ENCODE measurements around the gene SIN3A. TPM values are rescaled to one million over a fixed set of nuclear protein-coding genes. Genes with fewer than 3 reads are reported as not detected.

Gene SIN3A
- total RNA-seq, 2 experiments from 2014 or later = 67.5 to 72.4 TPM

DNA sequence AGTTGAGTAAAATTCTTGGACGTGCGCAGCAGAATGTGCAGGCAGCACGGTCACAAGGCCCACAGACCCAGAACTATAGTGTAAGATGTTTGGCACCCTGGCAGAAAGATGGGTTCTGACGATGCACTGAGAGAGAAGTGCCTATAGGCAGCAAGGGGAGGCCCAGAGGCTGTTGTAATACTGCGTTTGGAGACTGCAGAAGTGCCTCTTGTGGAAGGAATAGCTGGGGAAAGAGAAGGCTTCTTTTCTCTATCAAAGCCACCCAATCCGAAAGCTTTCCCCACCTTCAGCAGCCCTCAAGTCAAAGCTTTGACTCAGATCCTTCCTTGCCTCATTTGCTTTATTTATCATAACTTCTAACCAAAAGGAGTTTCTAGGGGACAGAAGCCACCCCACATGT, 5.2 kb upstream of the SIN3A start:
- no peak for DNase-seq
- Mint-ChIP-seq H3K4me1 (ENCODE audit: low read depth) (peaks cover 5% of the 10 kb centered on the region), H3K9me3 (no peaks in the 10 kb centered on the region), H3K4me3 (peak overlapping the region; percentile 96), H3K27me3 (no peaks in the 10 kb centered on the region), H3K36me3 (ENCODE audit: low read depth) (peaks cover 6% of the 10 kb centered on the region), H3K27ac (peak overlapping the region; percentile 84)
- CTCF ChIA-PET = interaction anchor here (1.1 to 3.5 kb wide), 3 partner anchors 9 to 122 kb away, joined by 3 to 25 read pairs (median 5); partner anchors contain the start of genes MAN2C1 and PTPN9
- intact Hi-C loops (cut with micrococcal nuclease) = no loop called here
- TF ChIP-seq CTCF (IDR thresholded peaks at IDR 0.05) = no peak
- POLR2A ChIA-PET = interaction anchor here (1.2 to 4.1 kb wide), 4 partner anchors 9 to 89 kb away, joined by 3 to 31 read pairs (median 17); partner anchors contain the start of gene MAN2C1
- no peak for ATAC-seq

DNA sequence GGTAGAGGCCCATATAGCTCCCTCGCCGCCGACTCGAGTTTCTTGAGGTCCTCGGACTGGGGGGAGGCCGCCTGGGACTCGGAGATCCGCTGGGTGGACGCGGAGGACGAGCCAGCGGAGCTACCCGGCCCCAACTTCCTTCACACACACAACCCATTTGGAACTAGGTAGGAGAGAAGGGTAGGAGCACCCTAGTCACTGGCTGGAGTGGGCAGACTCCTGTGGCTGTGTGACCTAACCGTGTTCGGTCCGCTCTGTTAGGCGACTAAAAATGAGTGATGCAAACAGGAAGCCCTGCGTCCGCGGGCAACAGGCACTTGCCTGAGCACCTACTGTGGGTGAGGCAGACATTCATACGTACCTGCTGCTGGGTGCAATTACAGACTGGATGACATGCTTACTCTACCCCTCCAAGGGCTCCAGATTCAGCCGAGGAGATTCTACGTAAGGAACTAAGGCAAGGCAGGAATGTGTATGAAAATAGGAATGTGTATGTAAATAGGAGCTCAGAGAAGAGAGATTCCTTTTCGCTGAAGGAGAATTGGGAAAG, 4.6 kb upstream of the SIN3A start:
- ChIA-PET POLR2A (interaction anchor here (0.7 to 5.6 kb wide), 18 partner anchors 10 to 393 kb away, joined by 3 to 77 read pairs (median 4); partner anchors contain the start of genes IMP3, MAN2C1, PTPN9 and SNUPN), CTCF (interaction anchor here (0.7 to 3.5 kb wide), 5 partner anchors 8 to 185 kb away, joined by 3 to 25 read pairs (median 4); partner anchors contain the start of genes MAN2C1 and PTPN9)
- Mint-ChIP-seq H3K36me3 (ENCODE audit: low read depth) (peaks cover 6% of the 10 kb centered on the region), H3K27me3 (no peaks in the 10 kb centered on the region), H3K27ac (peak overlapping the region; percentile 84), H3K4me3 (peak overlapping the region; percentile 96), H3K4me1 (ENCODE audit: low read depth) (peaks cover 5% of the 10 kb centered on the region), H3K9me3 (no peaks in the 10 kb centered on the region)
- ATAC-seq (no peak), DNase-seq (peak; percentile 82)
- intact Hi-C loops (cut with micrococcal nuclease) = no loop called here
- no peak for TF ChIP-seq CTCF (IDR thresholded peaks at IDR 0.05)

- ChIA-PET POLR2A (interaction anchor here (0.7 to 5.6 kb wide), 20 partner anchors 10 to 393 kb away, joined by 3 to 77 read pairs (median 4); partner anchors contain the start of genes IMP3, MAN2C1, PTPN9 and SNUPN), CTCF (interaction anchor here (0.6 to 3.5 kb wide), 5 partner anchors 41 to 604 kb away, joined by 3 to 25 read pairs (median 5); partner anchors contain the start of genes MAN2C1, PTPN9 and TMEM266)
- intact Hi-C loops (cut with micrococcal nuclease) = no loop called here
- H3K4me1 Mint-ChIP-seq (ENCODE audit: low read depth) = peaks cover 5% of the 10 kb centered on the region
- peak; percentile 96 for DNase-seq
- ATAC-seq = peak; percentile 6
- no peaks in the 10 kb centered on the region for H3K27me3 Mint-ChIP-seq
- H3K36me3 Mint-ChIP-seq (ENCODE audit: low read depth) = peaks cover 6% of the 10 kb centered on the region
- H3K9me3 Mint-ChIP-seq = no peaks in the 10 kb centered on the region
- peak overlapping the region; percentile 84 for H3K27ac Mint-ChIP-seq
- peak overlapping the region; percentile 96 for H3K4me3 Mint-ChIP-seq
- no peak for TF ChIP-seq CTCF (IDR thresholded peaks at IDR 0.05)
Measured at GRCh38 chr15:75455424-75455981, 4.0 kb upstream of the SIN3A start.

DNA sequence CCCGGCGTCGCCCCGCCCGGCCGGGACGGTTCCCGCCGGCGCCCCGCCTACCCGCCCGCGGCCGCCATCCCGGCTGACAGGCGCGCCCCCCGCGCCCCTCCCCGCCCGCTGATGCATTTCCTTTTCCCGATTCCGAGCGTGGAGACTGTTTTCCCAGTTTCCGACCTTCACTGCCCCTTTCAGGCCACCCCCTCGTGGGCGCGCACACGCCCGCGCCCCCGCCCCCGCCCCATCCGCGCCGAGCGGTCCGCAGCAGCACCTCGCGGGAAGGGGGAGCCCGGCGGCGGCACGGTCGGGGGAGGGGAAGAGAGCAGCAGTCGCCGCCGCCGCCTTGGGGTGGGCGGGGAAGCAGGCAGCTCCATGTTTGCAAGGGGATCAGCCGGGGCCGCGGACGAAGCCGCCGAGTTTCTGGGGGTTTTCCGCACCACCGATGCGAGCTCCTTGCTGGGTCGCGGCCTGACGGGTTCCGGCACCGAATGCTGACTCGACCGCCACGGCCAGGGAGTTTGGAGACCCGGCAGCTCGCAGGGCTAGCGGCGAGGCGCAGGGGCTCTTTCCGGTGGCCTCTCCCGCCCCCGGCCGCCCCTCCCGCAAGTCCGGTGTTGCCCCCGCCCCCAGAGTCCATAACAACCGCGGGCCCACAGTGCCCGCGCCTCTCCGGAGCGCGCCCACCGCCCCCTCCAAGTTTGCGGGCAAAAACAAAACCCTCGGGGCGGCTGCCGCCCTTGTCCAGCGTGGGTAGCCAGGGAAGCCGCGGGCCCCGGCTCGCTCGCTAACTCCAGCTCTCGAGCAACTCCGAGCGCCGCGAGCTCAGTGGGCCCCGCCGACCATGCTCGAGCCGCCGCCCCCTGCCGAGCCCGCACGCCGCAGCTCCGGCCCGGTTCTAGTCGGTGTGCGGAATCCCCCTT, 3.2 kb upstream of the SIN3A start:
- Mint-ChIP-seq H3K27me3 (no peaks in the 10 kb centered on the region), H3K4me1 (ENCODE audit: low read depth) (peaks cover 12% of the 10 kb centered on the region), H3K4me3 (peak overlapping the region; percentile 96), H3K27ac (peak overlapping the region; percentile 84), H3K36me3 (ENCODE audit: low read depth) (peaks cover 6% of the 10 kb centered on the region), H3K9me3 (no peaks in the 10 kb centered on the region)
- no peak for ATAC-seq
- POLR2A ChIA-PET = interaction anchor here (0.6 to 5.6 kb wide), 27 partner anchors 9 to 431 kb away, joined by 3 to 77 read pairs (median 4); partner anchors contain the start of genes IMP3, MAN2C1, PPCDC and PTPN9
- intact Hi-C loops (cut with micrococcal nuclease) = loop anchor here (5.0 kb wide), 2 partner anchors 87 to 188 kb away; partner anchors contain the start of genes IMP3 and MAN2C1
- CTCF ChIA-PET = interaction anchor here (0.6 to 3.5 kb wide), 8 partner anchors 42 to 605 kb away, joined by 3 to 25 read pairs (median 5); partner anchors contain the start of genes IMP3, MAN2C1, PTPN9 and SNUPN
- no peak for TF ChIP-seq CTCF (IDR thresholded peaks at IDR 0.05)
- peak; percentile 90 for DNase-seq
